AG09319 (cell line): ENCODE data around the gene ETV5.

ENCODE experiments used
- DNase-seq: peaks from one replicate; pipeline ENCODE4 v3.0.0-alpha.2; 2010; ENCODE audit warnings: low read depth; ENCODE audit errors: extremely low read depth
- TF ChIP-seq, protein P1 (sequence below): IDR thresholded peaks from 2 replicates; pipeline ENCODE4 v1.5.1; 2011; ENCODE audit warnings: low read depth, mild to moderate bottlenecking, inconsistent platforms, low read length, moderate library complexity

The ETV5 gene

DNA sequence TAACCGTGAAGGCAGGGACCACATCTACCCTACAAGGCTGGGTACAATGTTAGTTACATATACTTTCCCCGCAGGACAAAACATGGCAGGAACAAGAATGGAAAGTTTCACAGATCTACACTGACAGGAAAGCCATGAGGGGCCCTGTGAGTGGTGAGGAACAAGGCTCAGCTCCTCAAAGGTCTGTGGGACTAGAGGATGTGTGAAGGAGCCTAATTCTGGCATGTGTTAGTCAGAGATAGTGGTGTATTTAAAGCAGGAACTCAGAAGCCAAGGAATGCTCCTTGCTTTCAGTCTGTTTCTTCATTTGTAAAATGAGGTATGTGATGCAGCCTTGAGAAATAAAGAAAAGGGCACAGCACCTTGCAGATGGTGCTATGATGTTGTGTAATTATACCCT is 25.1 kb downstream of the ETV5 start:
- TF ChIP-seq, protein P1, sequence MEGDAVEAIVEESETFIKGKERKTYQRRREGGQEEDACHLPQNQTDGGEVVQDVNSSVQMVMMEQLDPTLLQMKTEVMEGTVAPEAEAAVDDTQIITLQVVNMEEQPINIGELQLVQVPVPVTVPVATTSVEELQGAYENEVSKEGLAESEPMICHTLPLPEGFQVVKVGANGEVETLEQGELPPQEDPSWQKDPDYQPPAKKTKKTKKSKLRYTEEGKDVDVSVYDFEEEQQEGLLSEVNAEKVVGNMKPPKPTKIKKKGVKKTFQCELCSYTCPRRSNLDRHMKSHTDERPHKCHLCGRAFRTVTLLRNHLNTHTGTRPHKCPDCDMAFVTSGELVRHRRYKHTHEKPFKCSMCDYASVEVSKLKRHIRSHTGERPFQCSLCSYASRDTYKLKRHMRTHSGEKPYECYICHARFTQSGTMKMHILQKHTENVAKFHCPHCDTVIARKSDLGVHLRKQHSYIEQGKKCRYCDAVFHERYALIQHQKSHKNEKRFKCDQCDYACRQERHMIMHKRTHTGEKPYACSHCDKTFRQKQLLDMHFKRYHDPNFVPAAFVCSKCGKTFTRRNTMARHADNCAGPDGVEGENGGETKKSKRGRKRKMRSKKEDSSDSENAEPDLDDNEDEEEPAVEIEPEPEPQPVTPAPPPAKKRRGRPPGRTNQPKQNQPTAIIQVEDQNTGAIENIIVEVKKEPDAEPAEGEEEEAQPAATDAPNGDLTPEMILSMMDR: no peak
- no peak for DNase-seq

DNA sequence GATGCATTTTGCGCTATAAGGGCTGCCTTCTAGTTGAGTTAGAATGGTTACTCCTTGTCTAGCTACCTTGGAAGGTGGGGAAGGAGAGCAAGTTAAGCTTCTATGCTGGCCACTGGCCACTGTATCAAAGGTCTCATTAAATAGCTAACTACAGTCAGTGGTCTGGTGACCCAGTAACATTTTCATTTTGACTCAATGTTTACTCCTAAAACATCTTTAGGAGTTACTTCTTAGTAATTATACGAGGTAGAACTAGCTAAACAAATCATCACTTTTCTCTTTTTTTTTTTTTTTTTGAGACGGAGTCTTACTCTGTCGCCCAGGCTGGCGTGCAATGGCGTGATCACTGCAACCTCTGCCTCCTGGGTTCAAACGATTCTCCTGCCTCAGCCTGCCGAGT is 26.7 kb downstream of the ETV5 start:
- DNase-seq: no peak
- TF ChIP-seq, protein P1: no peak

GRCh38 chr3:186081678-186082077 is 27.2 kb downstream of the ETV5 start:
- TF ChIP-seq, protein P1: no peak
- no peak for DNase-seq

GRCh38 chr3:186080849-186081438 is 27.9 kb downstream of the ETV5 start:
- TF ChIP-seq, protein P1: no peak
- no peak for DNase-seq

- no peak for DNase-seq
- TF ChIP-seq, protein P1: no peak
These were observed 29.0 kb downstream of the ETV5 start for GRCh38 chr3:186079925-186080324.

GRCh38 chr3:186077466-186077865 is 31.4 kb downstream of the ETV5 start:
- no peak for DNase-seq

DNA sequence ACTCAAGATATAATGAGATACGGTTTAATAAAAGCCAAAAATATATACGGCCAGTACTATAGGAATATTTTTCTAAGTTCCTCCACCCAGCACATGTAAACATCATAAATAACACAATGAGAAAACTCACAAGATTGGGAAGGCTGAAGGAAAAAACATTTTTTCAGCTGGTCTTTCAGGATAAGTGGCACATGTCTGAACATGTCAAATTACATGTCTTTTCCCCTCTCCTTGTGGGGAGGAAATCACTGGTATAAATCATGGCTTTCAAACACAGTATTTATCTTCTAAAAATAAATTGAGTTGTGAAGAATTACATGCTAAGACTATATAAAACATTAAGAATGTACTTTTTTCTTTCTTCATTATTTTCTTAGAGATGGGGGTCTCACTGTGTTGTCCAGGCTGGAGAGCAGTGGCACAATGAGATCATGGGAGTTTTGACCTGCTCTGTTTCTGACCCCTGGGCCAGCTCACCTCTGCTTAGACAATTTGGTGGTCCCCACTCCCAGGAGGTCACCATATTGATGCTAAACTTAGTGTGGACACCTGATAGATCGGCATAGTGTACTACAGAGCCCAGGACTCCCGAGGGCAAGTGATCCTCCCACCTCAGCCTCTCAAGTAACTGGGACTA is 32.8 kb downstream of the ETV5 start:
- DNase-seq: no peak
- TF ChIP-seq, protein P1: no peak

More at GRCh38 chr3:186077466-186077865, 31.4 kb downstream of the ETV5 start:
- TF ChIP-seq, protein P1: no peak
